Activated effector memory CD4-positive, alpha-beta T cell treated with anti-CD3 and anti-CD28 coated beads, Interleukin-2, amount 50 U/mL, for 16 hours (primary cell): ENCODE results near the gene NAGLU.
A peak's percentile ranks its signal among the peaks of the same experiment; 100 is the strongest.

ENCODE experiments used
- DNase-seq: peaks from one replicate; pipeline ENCODE4 v3.0.0-alpha.2; 2020

NAGLU gene

DNA sequence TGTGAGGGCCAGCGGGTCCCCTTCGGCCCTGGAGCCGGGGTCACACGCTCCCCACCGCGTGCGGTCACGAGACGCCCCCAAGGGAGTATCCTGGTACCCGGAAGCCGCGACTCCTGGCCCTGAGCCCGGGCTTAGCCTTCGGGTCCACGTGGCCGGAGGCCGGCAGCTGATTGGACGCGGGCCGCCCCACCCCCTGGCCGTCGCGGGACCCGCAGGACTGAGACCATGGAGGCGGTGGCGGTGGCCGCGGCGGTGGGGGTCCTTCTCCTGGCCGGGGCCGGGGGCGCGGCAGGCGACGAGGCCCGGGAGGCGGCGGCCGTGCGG lies at the start of gene NAGLU:
NAGLU (plus strand) TSS at position 194 of the 324 bp plus-strand sequence; CDS start at position 226, 32 bp downstream.
- peak; percentile 94 for DNase-seq

- no peak for DNase-seq
Measured at GRCh38 chr17:42488032-42488431, 48.0 kb upstream of the NAGLU start.

GRCh38 chr17:42493319-42493718 lies 42.7 kb upstream of the NAGLU start:
- no peak for DNase-seq

DNA sequence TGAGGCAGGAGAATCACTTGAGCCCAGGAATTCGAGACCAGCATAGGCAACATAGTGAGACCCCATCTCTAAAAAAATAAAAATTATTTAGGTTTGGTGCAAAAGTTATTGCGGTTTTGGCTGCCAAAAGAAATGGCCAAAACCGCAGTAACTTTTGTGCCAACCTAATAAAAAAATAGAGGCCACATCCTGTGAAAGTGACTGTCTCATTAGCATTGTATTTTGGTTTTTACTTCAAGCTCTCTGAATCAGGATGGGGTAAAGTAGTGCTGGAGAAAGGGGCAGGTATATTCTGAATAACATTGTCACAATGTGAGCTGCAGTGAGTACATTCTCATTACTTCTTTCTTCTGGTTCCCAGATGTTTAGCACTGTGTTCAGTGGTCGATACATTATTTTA lies 41.4 kb upstream of the NAGLU start:
- no peak for DNase-seq

DNA sequence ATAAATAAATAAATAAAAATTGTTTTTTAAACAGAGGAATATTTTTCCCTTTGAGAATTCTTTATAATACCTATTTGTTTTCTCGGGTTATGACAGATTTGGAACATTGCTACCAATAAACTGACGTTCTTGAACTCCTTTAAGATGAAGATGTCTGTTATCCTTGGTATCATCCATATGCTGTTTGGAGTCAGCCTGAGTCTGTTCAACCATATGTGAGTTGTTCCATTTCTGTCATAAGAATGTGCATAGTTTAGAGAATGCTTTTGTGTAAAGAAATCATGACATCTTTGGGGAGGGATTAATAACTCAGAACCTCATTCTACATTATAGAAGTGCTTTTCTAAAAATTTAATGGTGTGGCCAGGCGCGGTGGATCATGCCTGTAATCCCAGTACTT lies 37.2 kb upstream of the NAGLU start:
- no peak for DNase-seq

DNA sequence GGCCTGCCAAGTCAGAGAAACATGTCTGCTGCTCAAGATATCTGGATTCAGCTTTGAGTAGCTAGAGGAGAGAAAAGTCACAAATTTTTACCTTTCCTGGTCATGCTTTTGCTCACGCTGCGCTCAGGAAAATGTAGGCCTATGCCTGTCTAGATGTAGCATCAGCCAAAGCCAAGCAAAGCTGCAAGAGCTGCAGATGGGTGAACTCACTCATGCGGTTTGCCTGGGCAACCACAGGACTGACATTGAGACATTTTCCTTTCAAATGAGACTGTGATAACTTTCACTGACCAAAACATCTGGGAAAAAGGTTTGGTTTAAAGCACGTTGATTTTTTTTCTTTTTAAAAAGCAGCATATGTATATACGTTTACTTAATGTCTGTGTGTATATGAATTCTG lies 34.0 kb upstream of the NAGLU start:
- DNase-seq: no peak

- no peak for DNase-seq
Measured at GRCh38 chr17:42502926-42503325, 33.1 kb upstream of the NAGLU start.

DNA sequence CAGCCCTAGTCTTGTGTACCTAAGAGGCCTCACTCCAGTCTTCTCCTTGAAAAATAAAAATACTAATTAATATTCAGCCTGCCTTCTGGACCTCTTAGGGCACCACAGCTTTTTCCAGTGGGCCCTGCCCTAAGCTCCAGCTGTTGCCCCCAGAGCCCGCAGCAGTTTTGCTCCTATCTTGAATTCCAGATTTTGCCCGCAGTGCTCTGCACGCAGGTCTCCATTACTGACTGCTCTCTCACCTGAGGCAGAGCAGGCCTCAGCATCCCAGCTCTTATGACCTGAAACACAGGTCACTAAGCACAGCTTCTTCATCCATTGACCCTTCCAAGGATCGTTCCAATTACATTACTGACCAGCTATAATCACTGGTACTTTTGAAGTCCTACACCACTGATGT lies 28.4 kb upstream of the NAGLU start:
- no peak for DNase-seq

- no peak for DNase-seq
Measured at GRCh38 chr17:42508426-42509165, 27.4 kb upstream of the NAGLU start.

DNA sequence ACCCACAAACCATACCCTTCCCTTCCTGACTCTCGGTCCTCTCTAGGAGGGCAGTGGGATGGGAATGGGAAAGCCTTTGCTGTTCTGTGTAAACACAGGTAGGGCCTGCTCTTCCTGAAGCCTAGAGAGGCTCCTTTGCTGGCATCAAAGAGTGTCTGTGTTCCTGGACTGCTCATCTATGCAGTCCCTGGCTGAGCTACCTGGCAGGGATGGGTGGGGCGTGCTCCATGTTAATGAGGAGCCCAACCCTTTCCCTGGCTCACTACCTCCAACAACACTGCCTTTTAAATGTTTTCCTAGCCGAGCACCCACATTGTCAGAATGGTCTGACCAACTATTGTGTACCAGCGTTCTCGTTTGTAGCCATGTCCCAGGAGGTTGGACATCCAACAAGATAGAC lies 26.6 kb upstream of the NAGLU start:
- DNase-seq: no peak

GRCh38 chr17:42509841-42510240 lies 26.2 kb upstream of the NAGLU start:
- DNase-seq: no peak

- no peak for DNase-seq
Measured at GRCh38 chr17:42512246-42512645, 23.8 kb upstream of the NAGLU start.

DNA sequence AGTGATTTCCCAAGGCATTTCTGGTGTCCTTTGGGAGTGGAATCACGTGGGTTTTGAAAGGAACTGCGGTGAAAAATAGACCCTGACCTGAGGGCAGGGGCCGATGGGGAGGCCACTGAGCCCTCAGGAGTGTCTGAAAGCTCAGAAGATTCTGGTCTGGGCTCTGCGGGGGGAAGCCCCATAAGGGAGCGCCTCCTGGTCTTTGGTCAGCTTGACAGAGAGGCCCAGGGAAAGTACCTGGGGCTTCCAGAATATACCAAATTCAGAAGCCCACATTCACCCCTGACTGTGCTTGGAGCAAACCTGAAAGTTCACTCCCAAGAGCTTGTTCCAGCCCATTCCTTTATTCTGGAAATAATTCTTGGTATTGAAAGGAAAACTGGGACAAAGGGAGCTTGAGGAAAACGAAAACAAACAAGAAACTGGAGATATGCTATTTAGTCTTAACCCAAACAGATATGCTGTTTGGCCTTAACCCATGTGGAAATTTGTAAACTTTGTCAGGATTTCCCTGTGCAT lies 23.2 kb upstream of the NAGLU start:
- DNase-seq: no peak

- no peak for DNase-seq
Measured at GRCh38 chr17:42513686-42514085, 22.4 kb upstream of the NAGLU start.

DNA sequence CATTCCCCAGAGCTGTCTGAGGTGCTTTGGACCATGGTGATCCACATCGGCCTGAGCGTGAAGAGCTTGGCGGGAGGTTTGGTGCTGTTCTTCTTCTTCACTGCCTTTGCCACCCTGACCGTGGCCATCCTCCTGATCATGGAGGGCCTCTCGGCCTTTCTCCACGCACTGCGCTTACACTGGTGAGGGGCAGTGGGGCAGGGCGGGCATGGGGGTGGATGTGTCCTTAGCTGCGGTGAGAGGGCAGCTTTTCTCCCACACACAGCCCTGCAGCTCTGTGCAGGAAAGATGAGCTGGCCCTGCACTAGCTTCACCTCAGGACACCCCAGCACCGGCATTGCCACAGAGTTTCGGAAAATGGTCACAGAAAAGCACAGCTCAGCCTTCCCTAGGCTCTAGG lies 21.8 kb upstream of the NAGLU start:
- no peak for DNase-seq

- no peak for DNase-seq
Measured at GRCh38 chr17:42514867-42515266, 21.2 kb upstream of the NAGLU start.

GRCh38 chr17:42517516-42517915 lies 18.5 kb upstream of the NAGLU start:
- peak; percentile 93 for DNase-seq

DNA sequence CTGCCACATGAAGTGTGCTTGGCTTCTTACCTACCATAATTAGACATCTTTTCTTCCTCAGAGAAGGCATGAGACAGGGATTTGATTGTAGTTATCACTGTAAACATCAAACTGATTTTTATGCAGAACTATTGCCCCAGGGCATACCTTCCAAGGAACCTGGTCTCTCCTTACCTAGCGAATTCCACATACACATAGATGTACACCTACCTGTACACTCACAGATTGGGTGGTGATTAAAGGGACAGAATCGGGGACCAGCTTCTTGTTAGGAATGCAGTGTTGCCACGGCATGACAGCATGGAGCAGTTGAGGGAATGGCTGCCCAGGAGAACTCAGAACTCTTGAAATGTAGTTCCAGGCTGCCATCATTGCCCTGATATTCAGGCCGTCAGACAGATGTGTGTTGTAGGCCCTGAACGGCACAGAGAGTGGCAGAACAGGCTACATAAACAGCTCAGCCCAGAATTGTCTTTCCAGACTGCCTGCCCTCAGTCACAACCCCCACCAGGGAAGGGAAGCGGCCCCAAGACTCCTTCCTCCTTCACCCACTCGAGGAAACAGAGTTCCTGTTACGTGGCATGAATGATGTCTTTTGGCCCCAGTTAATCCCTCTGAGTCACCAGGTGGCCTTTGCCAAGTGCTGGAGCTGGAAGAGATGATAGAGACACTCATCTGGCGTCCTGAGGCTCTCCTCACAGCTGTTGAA lies 17.8 kb upstream of the NAGLU start:
- no peak for DNase-seq

- no peak for DNase-seq
Measured at GRCh38 chr17:42518755-42519545, 17.1 kb upstream of the NAGLU start.

- no peak for DNase-seq
Measured at GRCh38 chr17:42519546-42520491, 16.2 kb upstream of the NAGLU start.

DNA sequence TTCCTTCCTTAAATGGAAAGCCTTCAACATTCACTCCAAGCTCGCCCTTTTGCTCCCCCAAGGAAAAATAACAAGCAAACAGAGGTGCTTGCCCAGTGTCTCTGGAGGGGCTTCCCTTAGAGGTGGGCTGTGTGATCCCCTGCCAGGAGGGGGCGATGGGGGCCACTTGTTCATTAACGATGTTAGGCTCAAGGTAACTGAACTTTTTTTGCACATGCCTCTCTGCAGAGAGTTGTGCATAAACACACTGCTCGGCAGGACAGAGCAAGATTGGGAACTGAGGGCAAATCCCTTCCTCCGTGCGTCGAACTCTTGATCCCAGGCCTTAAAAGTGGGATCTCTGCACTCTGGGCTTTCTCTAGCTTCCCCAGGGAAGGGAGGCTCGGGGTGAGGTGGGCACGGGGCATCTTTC lies 15.5 kb upstream of the NAGLU start:
- no peak for DNase-seq

DNA sequence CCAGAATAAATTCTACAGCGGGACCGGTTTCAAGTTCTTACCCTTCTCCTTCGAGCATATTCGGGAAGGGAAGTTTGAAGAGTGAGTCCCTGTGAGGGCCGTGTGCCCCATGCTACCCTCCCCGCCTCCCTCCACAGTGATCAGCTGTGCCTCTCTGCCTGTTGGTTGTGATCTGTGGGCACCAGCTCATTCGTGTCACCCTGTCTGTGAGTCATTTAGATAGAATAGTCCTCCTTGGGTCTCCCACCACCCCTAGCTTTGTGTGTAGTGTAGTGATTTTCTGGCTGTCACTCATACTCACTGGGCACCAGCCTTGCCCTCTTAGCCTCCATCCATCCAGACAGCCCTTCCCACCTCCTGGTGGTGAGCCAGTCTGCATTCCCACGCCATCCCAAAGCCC lies 15.0 kb upstream of the NAGLU start:
- DNase-seq: no peak
